GM18526 (cell line): ENCODE measurements around the gene VMO1.

Experiments used
- POLR2A ChIP-seq: IDR thresholded peaks from 3 replicates; pipeline ENCODE4 v1.6.1; 2011; ENCODE audit not compliant: insufficient read length; ENCODE audit errors: extremely low read depth

VMO1 gene

GRCh38 chr17:4744999-4745969, 40.9 kb downstream of the VMO1 start:
- no peak for TF ChIP-seq POLR2A

- TF ChIP-seq POLR2A = no peak
Measured at GRCh38 chr17:4743898-4744297, 42.3 kb downstream of the VMO1 start.

GRCh38 chr17:4743216-4743615, 42.9 kb downstream of the VMO1 start:
- TF ChIP-seq POLR2A = no peak

- TF ChIP-seq POLR2A = no peak
Measured at GRCh38 chr17:4742629-4743028, 43.5 kb downstream of the VMO1 start.

- TF ChIP-seq POLR2A = no peak
Measured at GRCh38 chr17:4742133-4742532, 44.0 kb downstream of the VMO1 start.

GRCh38 chr17:4741544-4741943, 44.6 kb downstream of the VMO1 start:
- TF ChIP-seq POLR2A = no peak

- TF ChIP-seq POLR2A = no peak
Measured at GRCh38 chr17:4740584-4740983, 45.6 kb downstream of the VMO1 start.

GRCh38 chr17:4740025-4740351, 46.2 kb downstream of the VMO1 start:
- no peak for TF ChIP-seq POLR2A

- no peak for TF ChIP-seq POLR2A
Measured at GRCh38 chr17:4739122-4740024, 46.8 kb downstream of the VMO1 start, which contains the start of the genes CXCL16 and ZMYND15. Gene CXCL16, minus strand, starts transcription at chr17:4739928. Its CDS starts 589 bp downstream, at chr17:4739339. Gene ZMYND15, plus strand, starts transcription at chr17:4739833. Its CDS starts 716 bp downstream, at chr17:4740549.

- TF ChIP-seq POLR2A = no peak
Measured at GRCh38 chr17:4738136-4739121, 47.7 kb downstream of the VMO1 start.

GRCh38 chr17:4735876-4736651, 50.1 kb downstream of the VMO1 start:
- no peak for TF ChIP-seq POLR2A
